ENCODE measurements around the gene AKAP12.

- TF ChIP-seq CTCF (IDR thresholded peaks at IDR 0.05; ENCODE audit: low read length) (no peak), EZH2 (optimal IDR thresholded peaks at IDR 0.05; ENCODE audit: low read depth, low read length) (no peak)
Observed at GRCh38 chr6:151293688-151294016, 53.9 kb downstream of the AKAP12 start.

Data from MM.1S (cell line).